ENCODE results near the gene DNAI4. TPM values are rescaled to one million over a fixed set of nuclear protein-coding genes. Genes with fewer than 3 reads are reported as not detected.
A peak's percentile ranks its signal among the peaks of the same experiment; 100 is the strongest.
"Not testable (repeated sequence)": the region's sequence is repeated elsewhere in the genome, so short reads cannot be mapped to it uniquely, and the experiment has no call there.

DNAI4 gene
- polyA plus RNA-seq = 3.6 TPM
- long read RNA-seq, donor 1 = 0 reads
- long read RNA-seq, donor 2, partial matches to known transcripts = 138 of 152 reads
- long read RNA-seq, donor 2, other reads (novel, unspliced or antisense) = 14 of 152 reads
- long read RNA-seq, donor 3 = 0 reads
- long read RNA-seq, donor 4 = 0 reads
- long read RNA-seq, donor 5, partial matches to known transcripts = 0 of 6 reads
- long read RNA-seq, donor 5, other reads (novel, unspliced or antisense) = 6 of 6 reads
- long read RNA-seq, donor 6, partial matches to known transcripts = 0 of 1 reads
- long read RNA-seq, donor 6, other reads (novel, unspliced or antisense) = 0 of 1 reads
- long read RNA-seq, donor 7 = 0 reads
- long read RNA-seq, donor 8 = 0 reads
- long read RNA-seq, donor 9, partial matches to known transcripts = 0 of 1 reads
- long read RNA-seq, donor 9, other reads (novel, unspliced or antisense) = 0 of 1 reads
- long read RNA-seq, donor 10, partial matches to known transcripts = 0 of 2 reads
- long read RNA-seq, donor 10, other reads (novel, unspliced or antisense) = 0 of 2 reads
- long read RNA-seq, donor 11, partial matches to known transcripts = 0 of 1 reads
- long read RNA-seq, donor 11, other reads (novel, unspliced or antisense) = 0 of 1 reads

DNA sequence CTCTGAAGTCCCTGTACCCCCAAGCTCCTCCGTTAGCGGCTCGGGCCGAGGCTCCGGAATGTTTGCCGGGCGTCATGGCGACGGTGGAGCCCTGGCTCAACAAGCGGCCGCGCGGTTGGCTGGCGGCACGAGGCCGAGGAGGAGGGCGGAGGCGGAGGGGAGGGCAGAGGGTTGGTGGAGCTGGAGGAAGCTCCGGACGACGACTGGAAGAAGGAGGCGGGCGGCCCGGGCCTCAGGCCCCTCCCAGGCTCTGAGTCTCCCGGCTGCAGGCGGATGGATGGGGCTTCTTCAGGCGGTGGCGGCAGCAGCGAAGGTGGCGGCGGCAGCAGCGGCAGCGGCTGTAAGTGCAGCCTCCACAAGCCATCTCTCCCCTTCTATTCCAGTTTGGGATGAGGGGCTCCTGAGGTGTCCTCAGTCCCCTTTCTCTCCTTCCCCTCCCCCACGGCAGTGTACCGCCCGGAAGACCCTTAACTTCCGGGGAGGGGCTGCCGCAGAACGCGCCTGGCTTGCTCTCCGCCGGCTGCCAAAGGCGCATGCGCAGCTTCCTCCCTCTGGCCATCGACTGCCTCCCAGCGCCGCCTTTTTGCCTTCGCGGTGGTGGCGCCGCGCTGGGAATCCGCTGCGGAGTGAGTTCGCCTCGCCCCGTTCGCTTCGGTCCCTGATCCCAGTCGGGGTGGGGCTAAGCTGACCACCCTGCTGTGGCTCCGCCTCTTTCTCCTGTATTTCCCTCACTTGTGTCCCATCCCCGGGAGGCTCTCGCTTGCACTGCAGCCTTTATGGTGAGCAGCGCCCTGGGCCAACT lies at the start of gene DNAI4, which contains the start of gene MIER1:
DNAI4 (minus strand) TSS at position 101 of the 802 bp plus-strand sequence; CDS start at position 76, 25 bp downstream.
MIER1 (plus strand) TSS at position 235 of the 802 bp plus-strand sequence; CDS start at position 274, 39 bp downstream.
- H3K4me1 ChIP-seq (ENCODE audit: control insufficient read depth, insufficient read depth, low read length) = peaks cover 21% of the 10 kb centered on the region
- H3K36me3 ChIP-seq (ENCODE audit: control insufficient read depth, insufficient read depth, low read length) = peaks cover 4% of the 10 kb centered on the region
- peak within 1 kb of the TSS; percentile 90 for H3K27ac ChIP-seq (ENCODE audit: low read length)
- H3K27me3 ChIP-seq (ENCODE audit: control insufficient read depth, insufficient read depth, low read length) = no peaks in the 10 kb centered on the region
- DNase-seq = peak; percentile 99
- peak within 1 kb of the TSS; percentile 96 for H3K4me3 ChIP-seq (ENCODE audit: low read length)
- WGBS (ENCODE audit: insufficient coverage, low lambda C conversion rate) = no CpG with 5 or more reads among the region's 64 CpGs
- H3K9me3 ChIP-seq (ENCODE audit: control insufficient read depth, low read depth, low read length) = peaks cover 5% of the 10 kb centered on the region

- peaks cover 37% of the 10 kb centered on the region for H3K36me3 ChIP-seq (ENCODE audit: control insufficient read depth, insufficient read depth, low read length)
- DNase-seq = no peak
- 71% methylated on average over 1 of the region's 3 CpGs for WGBS (ENCODE audit: insufficient coverage, low lambda C conversion rate)
Measured at GRCh38 chr1:66968574-66968973, 43.9 kb upstream of the DNAI4 start.

GRCh38 chr1:66966188-66966873 lies 41.7 kb upstream of the DNAI4 start:
- not testable (repeated sequence) for DNase-seq; H3K4me3 ChIP-seq (ENCODE audit: low read length); H3K9me3 ChIP-seq (ENCODE audit: control insufficient read depth, low read depth, low read length); H3K27me3 ChIP-seq (ENCODE audit: control insufficient read depth, insufficient read depth, low read length); H3K27ac ChIP-seq (ENCODE audit: low read length); H3K4me1 ChIP-seq (ENCODE audit: control insufficient read depth, insufficient read depth, low read length)
- no CpG with 5 or more reads among the region's 7 CpGs for WGBS (ENCODE audit: insufficient coverage, low lambda C conversion rate)
- H3K36me3 ChIP-seq (ENCODE audit: control insufficient read depth, insufficient read depth, low read length) = peaks cover 40% of the 10 kb centered on the region

More at GRCh38 chr1:66968574-66968973, 43.9 kb upstream of the DNAI4 start:
- Histone ChIP-seq H3K4me1 (ENCODE audit: control insufficient read depth, insufficient read depth, low read length) (no peaks in the 10 kb centered on the region), H3K27ac (ENCODE audit: low read length) (no peak overlapping the region), H3K4me3 (ENCODE audit: low read length) (no peak overlapping the region), H3K27me3 (ENCODE audit: control insufficient read depth, insufficient read depth, low read length) (no peaks in the 10 kb centered on the region), H3K9me3 (ENCODE audit: control insufficient read depth, low read depth, low read length) (no peaks in the 10 kb centered on the region)

- H3K4me3 ChIP-seq (ENCODE audit: low read length) = no peak overlapping the region
- WGBS (ENCODE audit: insufficient coverage, low lambda C conversion rate) = 93% methylated on average over 3 of the region's 3 CpGs
- no peaks in the 10 kb centered on the region for H3K27me3 ChIP-seq (ENCODE audit: control insufficient read depth, insufficient read depth, low read length)
- H3K27ac ChIP-seq (ENCODE audit: low read length) = no peak overlapping the region
- H3K36me3 ChIP-seq (ENCODE audit: control insufficient read depth, insufficient read depth, low read length) = peaks cover 26% of the 10 kb centered on the region
- H3K9me3 ChIP-seq (ENCODE audit: control insufficient read depth, low read depth, low read length) = no peaks in the 10 kb centered on the region
- DNase-seq = no peak
- no peaks in the 10 kb centered on the region for H3K4me1 ChIP-seq (ENCODE audit: control insufficient read depth, insufficient read depth, low read length)
Measured at GRCh38 chr1:66957938-66958337, 33.3 kb upstream of the DNAI4 start.

DNA sequence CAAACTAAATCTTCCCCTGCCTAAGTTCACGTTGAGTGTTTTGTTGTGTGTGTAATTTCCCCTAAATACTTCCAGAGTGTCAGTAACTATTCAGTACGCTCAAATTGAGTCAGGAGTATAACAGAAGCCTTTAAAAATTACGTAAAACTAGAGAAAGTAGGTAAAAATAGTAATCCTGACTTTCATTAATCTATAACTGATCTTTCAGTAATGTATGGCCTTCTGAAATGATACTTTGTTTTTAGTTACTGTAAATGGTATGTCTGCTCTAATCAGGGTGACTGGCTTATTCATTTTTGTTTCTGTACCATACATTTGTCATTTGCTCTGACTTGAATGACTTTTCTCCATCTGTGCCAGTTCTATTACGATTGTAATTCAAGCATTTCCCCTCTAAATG lies 29.6 kb upstream of the DNAI4 start:
- Histone ChIP-seq H3K9me3 (ENCODE audit: control insufficient read depth, low read depth, low read length) (no peaks in the 10 kb centered on the region), H3K36me3 (ENCODE audit: control insufficient read depth, insufficient read depth, low read length) (peaks cover 39% of the 10 kb centered on the region), H3K27ac (ENCODE audit: low read length) (peak overlapping the region; percentile 43), H3K4me3 (ENCODE audit: low read length) (no peak overlapping the region), H3K4me1 (ENCODE audit: control insufficient read depth, insufficient read depth, low read length) (no peaks in the 10 kb centered on the region), H3K27me3 (ENCODE audit: control insufficient read depth, insufficient read depth, low read length) (no peaks in the 10 kb centered on the region)
- DNase-seq = no peak
- 83% methylated on average over 1 of the region's 4 CpGs for WGBS (ENCODE audit: insufficient coverage, low lambda C conversion rate)

DNA sequence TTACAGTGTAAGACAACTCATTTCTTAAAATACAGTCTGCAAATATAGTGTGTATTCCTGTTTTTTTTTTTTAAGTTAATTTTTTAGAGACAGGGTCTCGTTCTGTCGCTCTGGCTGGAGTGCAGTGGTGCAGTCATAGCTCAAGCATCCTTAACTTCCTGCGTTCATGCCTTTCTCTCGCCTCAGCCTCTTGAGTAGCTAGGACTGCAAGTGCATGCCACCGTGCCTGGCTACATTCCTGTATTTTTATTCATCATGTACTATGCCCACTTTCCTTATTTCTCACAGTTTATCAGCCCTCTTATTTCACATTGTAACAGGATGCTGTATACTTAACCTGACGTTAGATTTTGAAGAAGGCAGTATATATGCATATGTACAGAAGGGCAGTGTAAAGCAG lies 26.9 kb upstream of the DNAI4 start:
- H3K4me3 ChIP-seq (ENCODE audit: low read length) = no peak overlapping the region
- no peaks in the 10 kb centered on the region for H3K27me3 ChIP-seq (ENCODE audit: control insufficient read depth, insufficient read depth, low read length)
- no peak for DNase-seq
- H3K27ac ChIP-seq (ENCODE audit: low read length) = no peak overlapping the region
- no peaks in the 10 kb centered on the region for H3K9me3 ChIP-seq (ENCODE audit: control insufficient read depth, low read depth, low read length)
- peaks cover 56% of the 10 kb centered on the region for H3K36me3 ChIP-seq (ENCODE audit: control insufficient read depth, insufficient read depth, low read length)
- H3K4me1 ChIP-seq (ENCODE audit: control insufficient read depth, insufficient read depth, low read length) = no peaks in the 10 kb centered on the region
- WGBS (ENCODE audit: insufficient coverage, low lambda C conversion rate) = 94% methylated on average over 2 of the region's 6 CpGs

- no peak overlapping the region for H3K4me3 ChIP-seq (ENCODE audit: low read length)
- peaks cover 45% of the 10 kb centered on the region for H3K36me3 ChIP-seq (ENCODE audit: control insufficient read depth, insufficient read depth, low read length)
- DNase-seq = no peak
- no peaks in the 10 kb centered on the region for H3K9me3 ChIP-seq (ENCODE audit: control insufficient read depth, low read depth, low read length)
- H3K27me3 ChIP-seq (ENCODE audit: control insufficient read depth, insufficient read depth, low read length) = no peaks in the 10 kb centered on the region
- no peak overlapping the region for H3K27ac ChIP-seq (ENCODE audit: low read length)
- WGBS (ENCODE audit: insufficient coverage, low lambda C conversion rate) = no CpG with 5 or more reads among the region's 1 CpG
- H3K4me1 ChIP-seq (ENCODE audit: control insufficient read depth, insufficient read depth, low read length) = peaks cover 3% of the 10 kb centered on the region
Measured at GRCh38 chr1:66947267-66947666, 22.6 kb upstream of the DNAI4 start.

DNA sequence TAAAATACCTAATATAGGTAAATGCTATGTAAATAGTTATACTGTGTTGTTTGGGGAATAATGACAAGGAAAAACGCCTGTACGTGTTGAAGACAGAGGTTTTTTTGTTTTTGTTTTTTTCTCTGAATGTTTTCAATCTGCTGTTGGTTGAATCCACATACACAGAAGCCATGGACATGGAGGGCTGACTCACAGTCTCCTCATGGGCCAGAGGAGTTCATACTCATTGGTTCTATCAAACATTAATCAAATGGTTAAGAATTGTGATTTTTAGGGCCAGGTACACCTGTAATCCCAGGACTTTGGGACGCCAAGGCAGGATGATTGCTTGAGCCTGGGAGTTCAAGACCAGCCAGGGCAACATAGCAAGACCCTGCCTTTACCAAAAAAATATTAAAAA lies 20.7 kb upstream of the DNAI4 start:
- Histone ChIP-seq H3K4me1 (ENCODE audit: control insufficient read depth, insufficient read depth, low read length) (peaks cover 7% of the 10 kb centered on the region), H3K27ac (ENCODE audit: low read length) (no peak overlapping the region), H3K4me3 (ENCODE audit: low read length) (no peak overlapping the region), H3K36me3 (ENCODE audit: control insufficient read depth, insufficient read depth, low read length) (peaks cover 33% of the 10 kb centered on the region), H3K27me3 (ENCODE audit: control insufficient read depth, insufficient read depth, low read length) (no peaks in the 10 kb centered on the region), H3K9me3 (ENCODE audit: control insufficient read depth, low read depth, low read length) (no peaks in the 10 kb centered on the region)
- WGBS (ENCODE audit: insufficient coverage, low lambda C conversion rate) = no CpG with 5 or more reads among the region's 3 CpGs
- no peak for DNase-seq

DNA sequence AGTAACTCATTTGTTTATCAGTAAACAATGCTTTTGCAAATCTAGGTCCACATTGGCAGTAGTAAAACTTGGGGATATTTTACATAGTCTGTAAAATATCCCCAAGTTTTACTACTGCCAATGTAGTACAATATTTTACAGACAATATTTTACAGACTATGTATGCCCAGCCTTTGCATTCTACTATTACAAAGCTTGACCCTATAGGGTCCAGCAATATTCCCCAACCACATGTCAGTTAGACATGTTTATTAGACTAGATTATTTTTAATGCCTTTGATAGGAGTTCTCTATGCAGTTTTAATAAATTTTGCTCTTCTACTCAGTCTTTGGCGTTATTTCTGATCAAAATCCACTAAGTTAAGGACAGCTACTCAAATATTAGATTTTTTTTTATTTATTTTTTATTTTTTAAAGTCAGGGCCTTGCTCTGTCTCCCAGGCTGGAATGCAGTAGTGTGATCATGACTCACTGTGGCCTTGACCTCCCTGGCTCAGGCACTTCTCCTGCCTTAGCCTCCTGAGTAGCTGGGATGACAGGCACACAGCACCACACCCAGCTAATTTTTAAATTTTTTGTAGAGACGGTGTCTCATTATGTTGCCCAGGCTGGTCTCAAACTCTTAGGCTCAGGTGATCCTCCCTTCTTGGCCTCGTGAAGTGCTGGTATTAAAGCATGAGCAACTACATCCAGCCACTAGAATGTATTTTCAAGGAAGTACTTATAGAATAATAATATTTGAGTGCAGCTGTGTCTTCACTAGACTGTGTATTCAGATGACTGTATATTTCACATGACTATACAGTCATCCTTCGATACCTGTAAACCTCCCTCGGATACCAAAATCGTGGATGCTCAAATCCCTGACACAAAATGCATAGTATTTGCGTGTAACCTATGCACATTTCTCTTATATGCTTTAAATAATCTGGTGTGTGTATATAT lies 19.9 kb upstream of the DNAI4 start:
- no peak overlapping the region for H3K27ac ChIP-seq (ENCODE audit: low read length)
- no peaks in the 10 kb centered on the region for H3K27me3 ChIP-seq (ENCODE audit: control insufficient read depth, insufficient read depth, low read length)
- 94% methylated on average over 5 of the region's 7 CpGs for WGBS (ENCODE audit: insufficient coverage, low lambda C conversion rate)
- peaks cover 31% of the 10 kb centered on the region for H3K36me3 ChIP-seq (ENCODE audit: control insufficient read depth, insufficient read depth, low read length)
- DNase-seq = no peak
- H3K4me3 ChIP-seq (ENCODE audit: low read length) = no peak overlapping the region
- peaks cover 9% of the 10 kb centered on the region for H3K4me1 ChIP-seq (ENCODE audit: control insufficient read depth, insufficient read depth, low read length)
- no peaks in the 10 kb centered on the region for H3K9me3 ChIP-seq (ENCODE audit: control insufficient read depth, low read depth, low read length)
